HG02840 (cell line): ENCODE results near the gene SLC6A17.

ENCODE experiments used
- ATAC-seq: cut with Tn5 transposase; IDR thresholded peaks from one replicate; pipeline ENCODE4 v1.9.1; 2021; ENCODE audit warnings: mild to moderate bottlenecking, moderate library complexity, moderate number of reproducible peaks; ENCODE audit not compliant: unreplicated experiment, low FRiP score

SLC6A17 gene

GRCh38 chr1:110134050-110134595 lies 16.2 kb upstream of the SLC6A17 start:
- no peak for ATAC-seq

- ATAC-seq, result no peak
These were observed 15.0 kb upstream of the SLC6A17 start for GRCh38 chr1:110135246-110135645.

GRCh38 chr1:110135666-110136065 lies 14.6 kb upstream of the SLC6A17 start:
- ATAC-seq, result no peak

GRCh38 chr1:110136911-110137310 lies 13.4 kb upstream of the SLC6A17 start:
- ATAC-seq, result no peak

- ATAC-seq, result no peak
These were observed 11.3 kb upstream of the SLC6A17 start for GRCh38 chr1:110138956-110139355.

- ATAC-seq, result no peak
These were observed 5.9 kb upstream of the SLC6A17 start for GRCh38 chr1:110144366-110144765.

GRCh38 chr1:110148961-110149360 lies 1.3 kb upstream of the SLC6A17 start:
- no peak for ATAC-seq

- no peak for ATAC-seq
These were observed 928 bp downstream of the SLC6A17 start for GRCh38 chr1:110151175-110151669.

- ATAC-seq, result no peak
These were observed 2.0 kb downstream of the SLC6A17 start for GRCh38 chr1:110152133-110152785.

- ATAC-seq, result no peak
These were observed 3.2 kb downstream of the SLC6A17 start for GRCh38 chr1:110153407-110153950.

GRCh38 chr1:110155878-110156522 lies 5.7 kb downstream of the SLC6A17 start:
- ATAC-seq, result no peak

GRCh38 chr1:110158261-110158660 lies 8.0 kb downstream of the SLC6A17 start:
- ATAC-seq, result no peak

GRCh38 chr1:110159168-110159567 lies 8.9 kb downstream of the SLC6A17 start:
- ATAC-seq, result no peak

- ATAC-seq, result no peak
These were observed 10.3 kb downstream of the SLC6A17 start for GRCh38 chr1:110160538-110161100.

GRCh38 chr1:110161165-110161564 lies 10.9 kb downstream of the SLC6A17 start:
- ATAC-seq, result no peak

- ATAC-seq, result no peak
These were observed 11.6 kb downstream of the SLC6A17 start for GRCh38 chr1:110161849-110162248.

GRCh38 chr1:110163591-110163990 lies 13.3 kb downstream of the SLC6A17 start:
- ATAC-seq, result no peak

- ATAC-seq, result no peak
These were observed 14.5 kb downstream of the SLC6A17 start for GRCh38 chr1:110164725-110165350.

GRCh38 chr1:110165761-110166231 lies 15.5 kb downstream of the SLC6A17 start:
- ATAC-seq, result no peak

GRCh38 chr1:110166861-110167260 lies 16.6 kb downstream of the SLC6A17 start:
- no peak for ATAC-seq
